ENCODE results near the gene MACROD2. TPM values are rescaled to one million over a fixed set of nuclear protein-coding genes. Genes with fewer than 3 reads are reported as not detected.

Gene MACROD2
- total RNA-seq, 1 experiment from 2014 or later = 3.7 TPM

- ChIA-PET RAD21 (ENCODE audit: low non-redundant PET in 1 of 2, low total read pairs in 2 of 2, uncharacterized antibody in 2 of 2, unreplicated experiment in 2 of 2) (no interaction called here), CTCF (no interaction called here), POLR2A (no interaction called here)
- no peak for TF ChIP-seq ZBTB33 (IDR thresholded peaks at IDR 0.05; ENCODE audit: extremely low read depth, insufficient replicate concordance, low read length)
- TF ChIP-seq, protein P1, sequence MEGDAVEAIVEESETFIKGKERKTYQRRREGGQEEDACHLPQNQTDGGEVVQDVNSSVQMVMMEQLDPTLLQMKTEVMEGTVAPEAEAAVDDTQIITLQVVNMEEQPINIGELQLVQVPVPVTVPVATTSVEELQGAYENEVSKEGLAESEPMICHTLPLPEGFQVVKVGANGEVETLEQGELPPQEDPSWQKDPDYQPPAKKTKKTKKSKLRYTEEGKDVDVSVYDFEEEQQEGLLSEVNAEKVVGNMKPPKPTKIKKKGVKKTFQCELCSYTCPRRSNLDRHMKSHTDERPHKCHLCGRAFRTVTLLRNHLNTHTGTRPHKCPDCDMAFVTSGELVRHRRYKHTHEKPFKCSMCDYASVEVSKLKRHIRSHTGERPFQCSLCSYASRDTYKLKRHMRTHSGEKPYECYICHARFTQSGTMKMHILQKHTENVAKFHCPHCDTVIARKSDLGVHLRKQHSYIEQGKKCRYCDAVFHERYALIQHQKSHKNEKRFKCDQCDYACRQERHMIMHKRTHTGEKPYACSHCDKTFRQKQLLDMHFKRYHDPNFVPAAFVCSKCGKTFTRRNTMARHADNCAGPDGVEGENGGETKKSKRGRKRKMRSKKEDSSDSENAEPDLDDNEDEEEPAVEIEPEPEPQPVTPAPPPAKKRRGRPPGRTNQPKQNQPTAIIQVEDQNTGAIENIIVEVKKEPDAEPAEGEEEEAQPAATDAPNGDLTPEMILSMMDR (IDR thresholded peaks at IDR 0.05 in 2 of 3, conservative IDR thresholded peaks at IDR 0.05 in 1 of 3; ENCODE audit: borderline replicate concordance in 1 of 3, insufficient read depth in 1 of 3, low read depth in 2 of 3, low read length in 2 of 3) = no peak
- TF ChIP-seq POLR2A (IDR thresholded peaks at IDR 0.05; ENCODE audit: borderline replicate concordance, extremely low read depth, insufficient read depth, insufficient read length) = no peak
- TF ChIP-seq EGR1 (IDR thresholded peaks at IDR 0.05; ENCODE audit: low read depth) = no peak
- no peak for TF ChIP-seq SIN3A (IDR thresholded peaks at IDR 0.05; ENCODE audit: low read depth)
- no peak for TF ChIP-seq ZFX (IDR thresholded peaks at IDR 0.05)
- TF ChIP-seq EZH2phosphoT487 (IDR thresholded peaks at IDR 0.05; ENCODE audit: borderline replicate concordance) = no peak
- no peak for TF ChIP-seq RAD21 (IDR thresholded peaks at IDR 0.05; ENCODE audit: low read depth)
- no peak for TF ChIP-seq MAX (IDR thresholded peaks at IDR 0.05)
- TF ChIP-seq ELF1 (IDR thresholded peaks at IDR 0.05; ENCODE audit: borderline replicate concordance, low read depth) = no peak
- TF ChIP-seq POLR2AphosphoS5 (IDR thresholded peaks at IDR 0.05; ENCODE audit: low read depth, low read length) = no peak
- no peak for TF ChIP-seq CBX3 (IDR thresholded peaks at IDR 0.05; ENCODE audit: low read depth)
- no peak for TF ChIP-seq YY1 (IDR thresholded peaks at IDR 0.05; ENCODE audit: extremely low read depth, insufficient replicate concordance, low read depth, low read length)
- TF ChIP-seq SP1 (IDR thresholded peaks at IDR 0.05; ENCODE audit: low read depth) = no peak
- TF ChIP-seq ZNF274 (IDR thresholded peaks at IDR 0.05; ENCODE audit: low read depth, low read length) = no peak
- TF ChIP-seq JUND (IDR thresholded peaks at IDR 0.05) = no peak
- TF ChIP-seq CEBPB (IDR thresholded peaks at IDR 0.05; ENCODE audit: low read depth) = no peak
- TF ChIP-seq, protein P2, sequence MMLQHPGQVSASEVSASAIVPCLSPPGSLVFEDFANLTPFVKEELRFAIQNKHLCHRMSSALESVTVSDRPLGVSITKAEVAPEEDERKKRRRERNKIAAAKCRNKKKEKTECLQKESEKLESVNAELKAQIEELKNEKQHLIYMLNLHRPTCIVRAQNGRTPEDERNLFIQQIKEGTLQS (IDR thresholded peaks at IDR 0.05) = no peak
- TF ChIP-seq TCF7L2 (IDR thresholded peaks at IDR 0.05; ENCODE audit: borderline replicate concordance, extremely low read depth, insufficient read depth, insufficient read length) = no peak
- Histone ChIP-seq H3K4me2 (ENCODE audit: low read length) (no peak overlapping the region), H3K36me3 (ENCODE audit: control insufficient read depth in 1 of 2, insufficient read depth in 2 of 2, low read length in 2 of 2) (no peaks in the 10 kb centered on the region), H4K20me1 (ENCODE audit: insufficient read depth) (no peaks in the 10 kb centered on the region), H3K4me3 (replicated peaks in 1 of 2; ENCODE audit: low read depth in 1 of 2, low read length in 2 of 2) (no peak overlapping the region), H3K9ac (ENCODE audit: low read length) (no peak overlapping the region), H3K4me1 (ENCODE audit: control insufficient read depth in 1 of 2, insufficient read depth in 2 of 2, low read length in 2 of 2) (no peaks in the 10 kb centered on the region), H3K27me3 (ENCODE audit: insufficient read depth, low read length) (no peaks in the 10 kb centered on the region), H3K9me3 (ENCODE audit: control insufficient read depth in 1 of 2, insufficient read depth in 1 of 2, low read depth in 1 of 2, low read length in 2 of 2) (no peaks in the 10 kb centered on the region), H3K79me2 (ENCODE audit: insufficient read depth, low read length) (no peaks in the 10 kb centered on the region), H3K9me2 (ENCODE audit: insufficient read depth) (no peaks in the 10 kb centered on the region), H2AFZ (ENCODE audit: low read depth, low read length, poor library complexity, severe bottlenecking) (no peak overlapping the region), H3K27ac (ENCODE audit: low read depth, low read length) (no peak overlapping the region)
- DNase-seq (ENCODE audit: low read depth, low spot score) (no peak), ATAC-seq (no peak)
- intact Hi-C loops (cut with micrococcal nuclease) = no loop called here
- BruUV-seq (replicated peaks) = no TSS peak
These were observed 1151.6 kb downstream of the MACROD2 start for GRCh38 chr20:15146948-15147347.

Measured in HCT116 (cell line).